ENCODE measurements around the gene DPY19L2.
"Not testable (repeated sequence)": the region's sequence is repeated elsewhere in the genome, so short reads cannot be mapped to it uniquely, and the experiment has no call there.

Gene DPY19L2

DNA sequence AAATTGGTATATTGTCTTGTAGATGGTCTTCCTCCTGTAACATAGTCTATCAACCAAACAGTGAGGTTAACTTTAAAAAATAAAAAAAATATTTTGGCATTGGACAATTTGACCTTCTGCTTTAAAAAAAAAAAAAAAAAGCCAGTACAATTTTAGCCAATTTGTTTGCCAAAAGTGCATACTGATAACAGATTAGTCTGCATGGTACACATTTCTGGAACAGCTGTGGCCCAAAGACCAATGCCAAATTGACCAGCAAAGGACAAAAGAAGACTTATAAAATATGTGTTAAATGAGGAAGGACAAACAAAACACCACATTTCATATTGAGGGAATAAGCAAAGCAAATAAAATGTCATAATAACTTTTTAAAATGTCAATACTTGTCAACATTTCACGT lies 20.8 kb upstream of the DPY19L2 start:
- not testable (repeated sequence) for H3K4me1 ChIP-seq (ENCODE audit: control insufficient read depth, insufficient read depth, low read length); H3K4me3 ChIP-seq (ENCODE audit: low read length); H3K27me3 ChIP-seq (ENCODE audit: control insufficient read depth, insufficient read depth, low read length); H3K9ac ChIP-seq (ENCODE audit: low read length); H3K27ac ChIP-seq (ENCODE audit: low read depth, low read length); H3K36me3 ChIP-seq (ENCODE audit: control insufficient read depth, insufficient read depth, low read length)

DNA sequence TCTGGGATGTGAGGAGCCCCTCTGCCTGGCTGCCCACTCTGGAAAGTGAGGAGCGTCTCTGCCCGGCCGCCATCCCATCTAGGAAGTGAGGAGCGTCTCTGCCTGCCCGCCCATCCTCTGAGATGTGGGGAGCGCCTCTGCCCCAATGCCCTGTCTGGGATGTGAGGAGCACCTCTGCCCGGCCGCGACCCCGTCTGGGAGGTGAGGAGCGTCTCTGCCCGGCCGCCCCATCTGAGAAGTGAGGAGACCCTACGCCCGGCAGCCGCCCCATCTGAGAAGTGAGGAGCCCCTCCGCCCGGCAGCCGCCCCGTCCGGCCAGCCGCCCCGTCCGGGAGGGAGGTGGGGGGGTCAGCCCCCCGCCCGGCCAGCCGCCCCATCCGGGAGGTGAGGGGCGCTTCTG lies 18.3 kb upstream of the DPY19L2 start:
- not testable (repeated sequence) for H3K27ac ChIP-seq (ENCODE audit: low read depth, low read length); H3K36me3 ChIP-seq (ENCODE audit: control insufficient read depth, insufficient read depth, low read length); H3K4me1 ChIP-seq (ENCODE audit: control insufficient read depth, insufficient read depth, low read length); H3K4me3 ChIP-seq (ENCODE audit: low read length); H3K9ac ChIP-seq (ENCODE audit: low read length); H3K27me3 ChIP-seq (ENCODE audit: control insufficient read depth, insufficient read depth, low read length)

DNA sequence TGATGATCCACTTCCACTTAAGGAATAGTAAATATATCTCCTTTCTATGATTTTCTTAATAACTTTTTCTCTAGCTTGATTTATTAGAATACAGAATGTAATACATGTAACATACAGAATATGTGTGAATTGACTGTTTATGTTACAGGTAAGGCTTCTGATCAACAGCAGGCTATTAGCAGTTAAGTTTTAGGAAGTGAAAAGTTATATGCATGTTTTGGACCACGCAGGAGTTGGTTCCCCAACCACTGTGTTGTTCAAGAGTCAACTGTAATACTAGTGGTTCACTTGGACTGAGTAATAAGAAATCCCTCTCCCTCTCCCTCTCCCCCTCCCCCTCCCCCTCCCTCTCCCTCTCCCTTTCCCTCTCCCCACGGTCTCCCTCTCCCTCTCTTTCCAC lies 17.5 kb upstream of the DPY19L2 start:
- H3K27me3 ChIP-seq (ENCODE audit: control insufficient read depth, insufficient read depth, low read length); H3K36me3 ChIP-seq (ENCODE audit: control insufficient read depth, insufficient read depth, low read length); H3K9ac ChIP-seq (ENCODE audit: low read length); H3K4me1 ChIP-seq (ENCODE audit: control insufficient read depth, insufficient read depth, low read length); H3K4me3 ChIP-seq (ENCODE audit: low read length); H3K27ac ChIP-seq (ENCODE audit: low read depth, low read length): not testable (repeated sequence)

DNA sequence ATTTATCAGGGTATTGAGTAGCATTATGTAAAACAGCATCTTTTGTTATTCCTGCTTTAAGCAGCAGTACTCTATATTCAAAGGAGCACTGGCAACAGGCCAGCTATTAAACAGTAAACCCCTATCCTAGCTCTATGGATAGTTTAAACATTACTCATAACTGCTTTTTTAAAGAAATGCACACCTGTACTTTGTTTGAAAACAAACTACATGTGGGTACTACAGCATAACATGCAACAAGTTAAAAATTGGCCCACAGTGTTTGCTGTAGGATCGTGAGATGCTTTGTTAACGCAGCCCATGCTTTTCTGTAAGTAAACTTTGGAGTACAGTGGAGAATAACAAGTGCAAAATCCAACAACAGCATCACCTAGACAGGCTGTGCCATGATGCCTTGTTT lies 14.3 kb upstream of the DPY19L2 start:
- H3K27ac ChIP-seq (ENCODE audit: low read depth, low read length); H3K9ac ChIP-seq (ENCODE audit: low read length); H3K27me3 ChIP-seq (ENCODE audit: control insufficient read depth, insufficient read depth, low read length); H3K4me1 ChIP-seq (ENCODE audit: control insufficient read depth, insufficient read depth, low read length); H3K36me3 ChIP-seq (ENCODE audit: control insufficient read depth, insufficient read depth, low read length); H3K4me3 ChIP-seq (ENCODE audit: low read length): not testable (repeated sequence)

DNA sequence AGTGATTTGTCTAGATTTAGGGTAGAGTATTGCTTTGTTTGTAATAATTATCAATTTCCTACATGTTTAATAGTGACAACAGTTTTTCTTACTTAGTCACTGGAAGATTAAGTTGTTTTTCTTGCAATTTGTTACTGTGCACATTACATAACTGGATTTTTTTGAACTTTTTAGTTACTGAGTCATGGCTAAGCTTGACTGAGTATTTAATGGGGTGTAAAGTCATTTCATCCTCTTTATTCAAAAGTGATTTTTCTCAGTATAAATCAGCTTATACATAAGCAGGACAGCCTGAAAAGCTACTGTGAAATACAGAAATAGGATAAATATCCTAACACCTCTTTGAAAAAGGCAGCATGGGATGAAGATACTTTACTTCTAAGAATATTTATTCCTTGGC lies 12.5 kb upstream of the DPY19L2 start:
- not testable (repeated sequence) for H3K4me1 ChIP-seq (ENCODE audit: control insufficient read depth, insufficient read depth, low read length); H3K27ac ChIP-seq (ENCODE audit: low read depth, low read length); H3K27me3 ChIP-seq (ENCODE audit: control insufficient read depth, insufficient read depth, low read length); H3K36me3 ChIP-seq (ENCODE audit: control insufficient read depth, insufficient read depth, low read length); H3K9ac ChIP-seq (ENCODE audit: low read length); H3K4me3 ChIP-seq (ENCODE audit: low read length)

DNA sequence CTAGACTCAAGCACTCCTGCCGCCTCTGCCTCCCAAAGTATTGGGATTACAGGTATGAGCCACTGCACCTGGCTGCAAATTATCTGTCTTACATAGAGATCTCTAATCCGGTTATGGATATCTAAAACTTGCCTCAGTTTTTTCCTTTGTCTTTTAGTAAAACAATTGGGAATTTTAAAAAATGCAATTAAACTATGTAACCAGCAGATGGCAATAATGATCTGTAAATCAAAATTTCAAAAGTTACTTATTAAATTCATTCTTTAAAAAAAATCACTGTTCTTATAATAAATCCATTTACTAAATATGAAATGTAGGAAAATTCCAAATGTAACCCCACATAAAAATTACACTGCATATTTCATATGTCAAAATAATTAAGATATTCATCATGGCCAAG lies 4.3 kb upstream of the DPY19L2 start:
- H3K27ac ChIP-seq (ENCODE audit: low read depth, low read length); H3K36me3 ChIP-seq (ENCODE audit: control insufficient read depth, insufficient read depth, low read length); H3K4me3 ChIP-seq (ENCODE audit: low read length); H3K27me3 ChIP-seq (ENCODE audit: control insufficient read depth, insufficient read depth, low read length); H3K4me1 ChIP-seq (ENCODE audit: control insufficient read depth, insufficient read depth, low read length); H3K9ac ChIP-seq (ENCODE audit: low read length): not testable (repeated sequence)

DNA sequence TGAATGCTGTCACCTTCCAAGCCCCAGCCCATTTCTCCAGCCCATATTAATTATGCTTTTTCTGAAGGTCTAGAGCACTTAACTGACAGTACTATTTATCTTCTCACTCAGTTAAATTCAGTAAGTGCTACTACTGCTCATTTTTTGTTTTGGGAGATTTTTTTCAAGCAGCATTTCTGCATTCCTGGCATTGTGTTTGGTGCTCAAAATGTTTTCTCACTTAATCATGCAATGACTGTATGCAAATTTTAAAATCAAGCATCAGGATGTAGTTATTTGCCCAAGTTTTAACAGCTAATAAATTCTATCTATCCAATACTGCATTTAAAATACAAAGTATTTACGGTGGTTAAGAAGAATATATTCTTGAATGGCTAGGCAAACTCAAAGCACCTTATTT lies 1.6 kb upstream of the DPY19L2 start:
- H3K9ac ChIP-seq (ENCODE audit: low read length); H3K4me1 ChIP-seq (ENCODE audit: control insufficient read depth, insufficient read depth, low read length); H3K36me3 ChIP-seq (ENCODE audit: control insufficient read depth, insufficient read depth, low read length); H3K27me3 ChIP-seq (ENCODE audit: control insufficient read depth, insufficient read depth, low read length); H3K4me3 ChIP-seq (ENCODE audit: low read length); H3K27ac ChIP-seq (ENCODE audit: low read depth, low read length): not testable (repeated sequence)

DNA sequence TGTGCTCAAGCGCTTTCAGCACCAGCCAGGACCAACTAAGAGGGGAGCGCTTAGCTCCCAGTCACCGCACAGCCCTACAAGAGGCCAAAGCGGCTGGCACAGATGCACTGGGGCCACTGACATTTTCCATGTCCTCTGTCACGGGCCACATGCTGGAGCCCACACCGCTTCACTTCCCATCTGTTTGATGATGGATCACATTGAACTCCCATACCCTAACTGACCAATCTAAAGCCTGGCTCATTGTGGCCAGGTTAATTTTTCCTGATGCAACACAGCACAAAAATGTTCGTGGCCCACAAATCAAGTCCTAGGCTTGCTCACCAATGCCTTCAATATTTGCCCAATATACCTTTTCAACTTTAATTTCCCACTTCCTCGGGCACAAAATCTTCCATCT lies 1.1 kb upstream of the DPY19L2 start:
- not testable (repeated sequence) for H3K27me3 ChIP-seq (ENCODE audit: control insufficient read depth, insufficient read depth, low read length); H3K4me1 ChIP-seq (ENCODE audit: control insufficient read depth, insufficient read depth, low read length); H3K9ac ChIP-seq (ENCODE audit: low read length); H3K36me3 ChIP-seq (ENCODE audit: control insufficient read depth, insufficient read depth, low read length); H3K4me3 ChIP-seq (ENCODE audit: low read length)
- peak overlapping the region; percentile 85 for H3K27ac ChIP-seq (ENCODE audit: low read depth, low read length)

DNA sequence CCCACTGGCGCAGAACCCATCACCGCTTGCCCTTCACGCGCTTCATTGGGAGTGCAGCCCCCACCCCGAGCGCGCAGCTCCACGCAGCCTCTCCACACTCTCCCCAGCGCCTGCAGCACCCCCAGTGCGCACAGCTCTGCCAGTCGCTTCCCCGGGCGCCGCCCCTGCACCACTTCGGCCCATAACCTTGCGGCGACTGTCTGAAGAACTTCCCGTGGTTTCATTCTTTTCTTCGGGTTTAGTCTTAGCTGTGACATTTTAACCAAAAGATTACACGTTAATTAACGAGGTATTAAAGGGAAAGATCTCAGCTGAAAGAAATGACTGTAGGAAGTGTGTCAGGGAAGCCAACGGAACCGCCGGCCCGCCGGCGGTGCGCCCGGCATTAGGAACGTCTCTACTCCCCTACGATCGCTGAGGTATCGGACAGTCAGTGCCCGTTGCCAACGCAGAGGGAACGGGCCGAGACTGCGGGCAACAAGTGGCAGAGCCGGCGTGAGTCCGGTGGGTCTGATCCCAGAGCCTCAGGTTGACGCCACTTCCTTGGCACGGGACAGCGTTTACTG lies 590 bp upstream of the DPY19L2 start:
- peak overlapping the region; percentile 85 for H3K27ac ChIP-seq (ENCODE audit: low read depth, low read length)

DNA sequence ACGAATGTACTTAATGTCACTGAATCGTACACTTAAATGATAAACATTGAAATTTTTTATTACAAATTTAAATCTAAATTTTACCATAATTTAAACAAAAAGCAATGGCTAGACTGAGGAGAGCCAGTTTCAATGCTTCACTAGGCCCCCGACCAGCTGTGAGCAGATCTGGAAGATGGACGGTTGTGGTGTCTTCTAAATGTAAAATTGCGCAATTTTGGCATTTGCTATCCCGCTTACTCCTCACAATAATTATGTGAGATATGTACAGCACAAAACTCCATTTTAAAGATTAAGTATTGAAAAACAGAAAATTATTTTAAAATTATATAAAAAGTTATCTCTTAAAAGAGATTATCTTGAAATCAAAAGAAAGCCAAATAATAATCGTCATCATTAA lies 5.3 kb downstream of the DPY19L2 start:
- not testable (repeated sequence) for H3K4me3 ChIP-seq (ENCODE audit: low read length); H3K27me3 ChIP-seq (ENCODE audit: control insufficient read depth, insufficient read depth, low read length); H3K9ac ChIP-seq (ENCODE audit: low read length); H3K27ac ChIP-seq (ENCODE audit: low read depth, low read length); H3K36me3 ChIP-seq (ENCODE audit: control insufficient read depth, insufficient read depth, low read length); H3K4me1 ChIP-seq (ENCODE audit: control insufficient read depth, insufficient read depth, low read length)

More for the DNA sequence above, 590 bp upstream of the DPY19L2 start:
- H3K9ac ChIP-seq (ENCODE audit: low read length); H3K36me3 ChIP-seq (ENCODE audit: control insufficient read depth, insufficient read depth, low read length); H3K27me3 ChIP-seq (ENCODE audit: control insufficient read depth, insufficient read depth, low read length); H3K4me1 ChIP-seq (ENCODE audit: control insufficient read depth, insufficient read depth, low read length): not testable (repeated sequence)
- peak overlapping the region; percentile 49 for H3K4me3 ChIP-seq (ENCODE audit: low read length)

DNA sequence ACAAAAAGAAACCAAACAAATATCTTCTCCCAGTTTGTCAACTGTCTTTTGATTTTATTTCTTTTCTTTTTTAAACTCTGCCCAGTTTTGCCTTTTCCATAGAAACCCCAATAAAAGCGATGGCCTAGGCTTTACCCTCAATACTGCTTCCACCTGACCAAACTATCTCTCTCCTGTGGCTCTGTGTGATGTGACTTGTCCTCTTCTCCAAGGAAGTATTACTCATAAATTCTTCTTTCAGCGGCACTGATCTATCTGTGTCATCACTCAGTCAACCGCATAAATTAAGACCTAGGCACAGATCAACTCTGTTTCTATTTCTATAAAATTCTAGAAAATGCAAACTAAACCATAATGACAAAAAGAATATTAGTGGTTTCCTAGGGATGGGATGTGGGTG lies 9.8 kb downstream of the DPY19L2 start:
- H3K4me1 ChIP-seq (ENCODE audit: control insufficient read depth, insufficient read depth, low read length); H3K27ac ChIP-seq (ENCODE audit: low read depth, low read length); H3K4me3 ChIP-seq (ENCODE audit: low read length); H3K27me3 ChIP-seq (ENCODE audit: control insufficient read depth, insufficient read depth, low read length); H3K9ac ChIP-seq (ENCODE audit: low read length); H3K36me3 ChIP-seq (ENCODE audit: control insufficient read depth, insufficient read depth, low read length): not testable (repeated sequence)

DNA sequence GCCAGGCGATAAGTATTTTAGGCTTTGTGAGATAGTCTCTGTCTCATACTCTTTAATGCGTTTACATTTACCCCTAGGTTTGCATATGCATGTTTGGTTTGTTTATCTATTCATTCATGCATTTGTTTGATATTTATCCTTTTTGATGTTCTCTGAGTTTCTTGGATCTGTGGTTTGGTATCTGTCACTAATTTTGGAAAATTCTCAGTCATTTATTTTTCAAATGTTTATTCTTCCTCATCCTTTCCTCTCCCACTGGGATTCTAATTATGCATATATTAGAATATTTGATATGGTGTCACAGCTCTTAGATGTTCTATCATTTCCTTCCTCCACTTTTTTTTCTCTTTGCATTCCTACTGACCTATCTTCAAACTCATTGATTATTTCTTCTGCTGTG lies 11.9 kb downstream of the DPY19L2 start:
- H3K27ac ChIP-seq (ENCODE audit: low read depth, low read length); H3K27me3 ChIP-seq (ENCODE audit: control insufficient read depth, insufficient read depth, low read length); H3K9ac ChIP-seq (ENCODE audit: low read length); H3K4me1 ChIP-seq (ENCODE audit: control insufficient read depth, insufficient read depth, low read length); H3K4me3 ChIP-seq (ENCODE audit: low read length); H3K36me3 ChIP-seq (ENCODE audit: control insufficient read depth, insufficient read depth, low read length): not testable (repeated sequence)

DNA sequence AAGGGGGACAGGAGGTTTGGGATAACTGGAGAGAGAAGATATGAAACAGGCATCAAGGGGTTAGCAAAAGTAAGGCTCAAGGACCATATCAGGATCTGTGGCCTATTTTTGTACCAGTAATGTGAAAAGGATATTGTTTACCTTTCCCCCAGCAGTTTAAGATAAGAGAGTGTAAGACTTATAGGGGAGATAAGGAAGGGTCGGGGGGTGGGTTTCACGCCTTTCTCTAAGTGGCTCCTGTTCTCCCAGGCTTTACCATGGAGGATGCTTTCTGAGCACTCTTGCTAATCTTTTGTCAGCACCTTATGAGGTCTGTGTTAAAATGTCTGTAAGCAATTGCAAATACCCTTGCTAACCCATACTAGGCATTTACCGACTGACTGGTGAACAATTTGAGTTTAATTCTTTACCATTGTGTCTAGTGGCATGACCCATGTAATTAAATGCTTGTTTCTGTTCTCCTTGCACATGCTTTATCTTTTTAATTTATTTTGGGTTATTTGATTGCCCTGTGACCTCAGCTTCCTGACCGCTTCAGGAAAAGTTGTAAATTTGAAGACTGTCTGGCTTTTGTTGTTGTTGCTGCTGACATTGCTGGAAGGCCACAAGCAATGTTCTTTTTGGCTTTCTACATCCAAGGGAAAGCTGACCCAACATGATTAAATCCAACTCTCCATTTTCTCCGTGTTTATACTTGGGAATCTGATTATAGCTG lies 12.6 kb downstream of the DPY19L2 start:
- H3K4me3 ChIP-seq (ENCODE audit: low read length); H3K27ac ChIP-seq (ENCODE audit: low read depth, low read length); H3K9ac ChIP-seq (ENCODE audit: low read length): not testable (repeated sequence)

More for the DNA sequence above, 12.6 kb downstream of the DPY19L2 start:
- H3K36me3 ChIP-seq (ENCODE audit: control insufficient read depth, insufficient read depth, low read length); H3K4me1 ChIP-seq (ENCODE audit: control insufficient read depth, insufficient read depth, low read length); H3K27me3 ChIP-seq (ENCODE audit: control insufficient read depth, insufficient read depth, low read length): not testable (repeated sequence)

Measured in rectal smooth muscle tissue (tissue), 1 donor.